Measurements from ENCODE around the gene MBD6. TPM values are rescaled to one million over a fixed set of nuclear protein-coding genes. Genes with fewer than 3 reads are reported as not detected.

The MBD6 gene
- total RNA-seq, 1 donor from 2014 or later = 3.6 TPM

DNA sequence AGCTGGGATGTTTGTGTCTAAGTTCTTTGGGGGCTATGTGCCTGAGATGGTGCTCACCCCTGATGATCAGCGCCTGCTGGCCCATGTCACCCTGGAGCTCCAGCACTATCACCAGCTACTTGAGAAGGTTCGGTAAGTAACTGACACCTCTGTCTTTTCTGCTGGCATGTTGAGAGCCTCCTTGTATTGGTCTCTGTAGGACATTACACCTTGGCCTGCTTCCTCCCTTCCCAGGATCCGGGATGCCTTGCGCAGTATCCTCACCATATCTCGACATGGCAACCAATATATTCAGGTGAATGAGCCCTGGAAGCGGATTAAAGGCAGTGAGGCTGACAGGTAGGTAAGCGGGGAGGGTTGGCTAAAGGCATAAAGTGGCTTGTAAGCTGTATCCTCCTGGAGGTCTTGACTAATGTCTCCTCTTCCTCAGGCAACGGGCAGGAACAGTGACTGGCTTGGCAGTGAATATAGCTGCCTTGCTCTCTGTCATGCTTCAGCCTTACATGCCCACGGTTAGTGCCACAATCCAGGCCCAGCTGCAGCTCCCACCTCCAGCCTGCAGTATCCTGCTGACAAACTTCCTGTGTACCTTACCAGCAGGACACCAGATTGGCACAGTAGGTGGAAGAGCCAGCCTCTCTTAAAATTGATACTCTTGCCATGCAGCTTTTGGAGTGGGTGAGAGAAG is 7.8 kb upstream of the MBD6 start:
- Mint-ChIP-seq H3K36me3 (peaks cover 46% of the 10 kb centered on the region), H3K27ac (no peak overlapping the region), H3K9me3 (no peaks in the 10 kb centered on the region), H3K4me3 (no peak overlapping the region), H3K4me1 (peaks cover 14% of the 10 kb centered on the region), H3K27me3 (ENCODE audit: insufficient read depth, low read depth) (peaks cover 4% of the 10 kb centered on the region)
- H2AFZ ChIP-seq (replicated peaks) = no peak overlapping the region
- no peak for DNase-seq (ENCODE audit: low spot score)
- peaks cover 21% of the 10 kb centered on the region for H4K20me1 ChIP-seq (ENCODE audit: low read depth)
- H3K36me3 ChIP-seq = peaks cover 11% of the 10 kb centered on the region
- H3K27me3 ChIP-seq = no peaks in the 10 kb centered on the region
- H3K4me2 ChIP-seq = no peak overlapping the region
- TF ChIP-seq EZH2 (IDR thresholded peaks at IDR 0.05) = no peak
- TF ChIP-seq, protein P1, sequence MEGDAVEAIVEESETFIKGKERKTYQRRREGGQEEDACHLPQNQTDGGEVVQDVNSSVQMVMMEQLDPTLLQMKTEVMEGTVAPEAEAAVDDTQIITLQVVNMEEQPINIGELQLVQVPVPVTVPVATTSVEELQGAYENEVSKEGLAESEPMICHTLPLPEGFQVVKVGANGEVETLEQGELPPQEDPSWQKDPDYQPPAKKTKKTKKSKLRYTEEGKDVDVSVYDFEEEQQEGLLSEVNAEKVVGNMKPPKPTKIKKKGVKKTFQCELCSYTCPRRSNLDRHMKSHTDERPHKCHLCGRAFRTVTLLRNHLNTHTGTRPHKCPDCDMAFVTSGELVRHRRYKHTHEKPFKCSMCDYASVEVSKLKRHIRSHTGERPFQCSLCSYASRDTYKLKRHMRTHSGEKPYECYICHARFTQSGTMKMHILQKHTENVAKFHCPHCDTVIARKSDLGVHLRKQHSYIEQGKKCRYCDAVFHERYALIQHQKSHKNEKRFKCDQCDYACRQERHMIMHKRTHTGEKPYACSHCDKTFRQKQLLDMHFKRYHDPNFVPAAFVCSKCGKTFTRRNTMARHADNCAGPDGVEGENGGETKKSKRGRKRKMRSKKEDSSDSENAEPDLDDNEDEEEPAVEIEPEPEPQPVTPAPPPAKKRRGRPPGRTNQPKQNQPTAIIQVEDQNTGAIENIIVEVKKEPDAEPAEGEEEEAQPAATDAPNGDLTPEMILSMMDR (IDR thresholded peaks at IDR 0.05) = no peak
- no peak for TF ChIP-seq EZH2phosphoT487 (IDR thresholded peaks at IDR 0.05)
- peaks cover 11% of the 10 kb centered on the region for H3K79me2 ChIP-seq (ENCODE audit: low read depth)
- no peaks in the 10 kb centered on the region for H3K9me3 ChIP-seq (ENCODE audit: low read depth)
- H3K27ac ChIP-seq = no peak overlapping the region
- peaks cover 22% of the 10 kb centered on the region for H3F3A ChIP-seq (ENCODE audit: low read depth)
- no peak overlapping the region for H3K4me3 ChIP-seq
- peaks cover 11% of the 10 kb centered on the region for H3K4me1 ChIP-seq
- H3K9ac ChIP-seq = no peak overlapping the region

DNA sequence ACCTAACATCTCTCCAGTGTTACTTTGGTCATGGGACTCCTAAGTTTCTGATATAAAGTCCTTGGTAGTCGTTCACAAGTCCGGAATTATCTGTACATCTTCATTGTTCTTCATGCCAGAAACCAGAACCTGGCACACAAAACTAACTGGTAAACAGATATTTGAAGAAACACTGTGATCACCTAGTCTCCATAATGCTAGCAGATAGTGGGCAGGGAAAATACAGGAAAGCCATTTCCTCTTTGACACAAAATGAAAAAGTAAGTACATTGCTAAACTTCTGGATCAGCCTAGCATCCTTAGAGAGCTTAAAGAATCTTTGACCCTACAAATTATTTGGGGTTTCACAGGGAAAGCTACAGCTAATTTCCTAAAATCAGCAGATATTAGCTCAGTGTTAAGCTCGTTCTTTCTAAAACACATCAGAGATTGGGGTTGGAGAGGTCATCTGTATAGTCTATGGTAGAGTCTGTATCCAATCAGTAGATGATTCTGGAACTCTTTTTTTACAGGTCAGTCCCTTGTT is 7.2 kb upstream of the MBD6 start:
- Mint-ChIP-seq H3K27ac (no peak overlapping the region), H3K27me3 (ENCODE audit: insufficient read depth, low read depth) (peaks cover 6% of the 10 kb centered on the region), H3K36me3 (peaks cover 46% of the 10 kb centered on the region), H3K9me3 (no peaks in the 10 kb centered on the region), H3K4me1 (peaks cover 16% of the 10 kb centered on the region), H3K4me3 (no peak overlapping the region)
- Histone ChIP-seq H3K36me3 (peaks cover 11% of the 10 kb centered on the region), H3K27me3 (no peaks in the 10 kb centered on the region), H4K20me1 (ENCODE audit: low read depth) (peaks cover 24% of the 10 kb centered on the region), H3K9me3 (ENCODE audit: low read depth) (no peaks in the 10 kb centered on the region), H2AFZ (replicated peaks) (no peak overlapping the region), H3K4me1 (peaks cover 12% of the 10 kb centered on the region), H3K27ac (no peak overlapping the region), H3K79me2 (ENCODE audit: low read depth) (peaks cover 11% of the 10 kb centered on the region), H3K4me2 (no peak overlapping the region), H3K4me3 (no peak overlapping the region), H3F3A (ENCODE audit: low read depth) (peaks cover 27% of the 10 kb centered on the region), H3K9ac (no peak overlapping the region)
- TF ChIP-seq EZH2phosphoT487 (IDR thresholded peaks at IDR 0.05) (no peak), EZH2 (IDR thresholded peaks at IDR 0.05) (no peak)
- TF ChIP-seq, protein P1 (IDR thresholded peaks at IDR 0.05) = no peak
- DNase-seq (ENCODE audit: low spot score) = no peak

DNA sequence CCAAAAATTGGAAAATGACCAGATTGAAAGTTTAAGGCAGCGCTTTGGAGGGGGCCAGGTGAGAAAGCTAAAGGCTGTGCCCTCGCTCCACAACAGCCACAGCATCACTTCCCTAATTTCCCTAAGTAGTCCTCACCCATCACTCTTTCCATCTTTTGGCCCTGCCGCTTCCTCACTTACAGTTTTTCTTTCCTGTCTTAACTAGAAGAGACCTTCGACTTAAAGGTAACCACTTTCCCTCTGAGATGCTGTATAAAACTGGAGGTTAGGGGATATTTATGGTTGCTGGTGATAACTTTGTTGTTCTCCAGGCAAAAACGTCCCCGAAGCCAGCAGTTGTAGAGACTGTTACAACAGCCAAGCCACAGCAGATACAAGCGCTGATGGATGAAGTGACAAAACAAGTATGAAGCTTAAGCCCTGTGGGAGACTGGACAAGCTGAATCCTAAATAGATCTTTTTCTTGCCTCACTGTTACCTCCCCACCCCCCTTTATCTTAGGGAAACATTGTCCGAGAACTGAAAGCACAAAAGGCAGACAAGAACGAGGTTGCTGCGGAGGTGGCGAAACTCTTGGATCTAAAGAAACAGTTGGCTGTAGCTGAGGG is 6.6 kb upstream of the MBD6 start:
- Histone ChIP-seq H3K4me3 (no peak overlapping the region), H3K4me2 (no peak overlapping the region), H3K79me2 (ENCODE audit: low read depth) (peaks cover 11% of the 10 kb centered on the region), H3F3A (ENCODE audit: low read depth) (peaks cover 30% of the 10 kb centered on the region), H2AFZ (replicated peaks) (no peak overlapping the region), H3K27ac (no peak overlapping the region), H3K36me3 (peaks cover 11% of the 10 kb centered on the region), H4K20me1 (ENCODE audit: low read depth) (peaks cover 24% of the 10 kb centered on the region), H3K4me1 (peaks cover 12% of the 10 kb centered on the region), H3K9me3 (ENCODE audit: low read depth) (no peaks in the 10 kb centered on the region), H3K9ac (no peak overlapping the region), H3K27me3 (no peaks in the 10 kb centered on the region)
- H3K9me3 Mint-ChIP-seq = no peaks in the 10 kb centered on the region
- TF ChIP-seq EZH2phosphoT487 (IDR thresholded peaks at IDR 0.05) (no peak), EZH2 (IDR thresholded peaks at IDR 0.05) (no peak)
- TF ChIP-seq, protein P1 (IDR thresholded peaks at IDR 0.05) = no peak
- peaks cover 46% of the 10 kb centered on the region for H3K36me3 Mint-ChIP-seq
- peaks cover 6% of the 10 kb centered on the region for H3K27me3 Mint-ChIP-seq (ENCODE audit: insufficient read depth, low read depth)
- H3K27ac Mint-ChIP-seq = peak overlapping the region; percentile 29
- no peak for DNase-seq (ENCODE audit: low spot score)
- peaks cover 18% of the 10 kb centered on the region for H3K4me1 Mint-ChIP-seq
- no peak overlapping the region for H3K4me3 Mint-ChIP-seq

All from neural progenitor cell (in vitro differentiated cells).